Esophagus muscularis mucosa (tissue), 4 donors: ENCODE data around the gene RPL27A. TPM values are rescaled to one million over a fixed set of nuclear protein-coding genes. Genes with fewer than 3 reads are reported as not detected.

Source experiments
- DNase-seq: peaks from one replicate; pipeline ENCODE4 v3.0.0-alpha.2; 2017; ENCODE audit errors: extremely low spot score
- H3K27ac ChIP-seq, 4 donors: fragments of 200-600 bp; sonication (generic); replicated peaks in 1 of 4; 1 replicate in 3 of 4; 2 replicates in 1 of 4; pipeline ENCODE4 v1.5.1; 2016 to 2019; ENCODE audit warnings: mild to moderate bottlenecking in 1 of 4
- H3K27me3 ChIP-seq, 4 donors: fragments of 200-600 bp; sonication (generic); one replicate each; pipeline versions ENCODE4 v1.5.1 to v1.6.0; 2016 to 2019
- H3K36me3 ChIP-seq, 4 donors: fragments of 200-600 bp; sonication (generic); one replicate each; pipeline ENCODE4 v1.5.1; 2016 to 2019
- H3K4me1 ChIP-seq, 4 donors: fragments of 200-600 bp; sonication (generic); one replicate each; pipeline ENCODE4 v1.5.1; 2016 to 2019
- H3K4me3 ChIP-seq, 4 donors: fragments of 200-600 bp; sonication (generic); 1 replicate in 2 of 4; 2 replicates in 2 of 4; pipeline ENCODE4 v1.5.1; 2016 to 2019; ENCODE audit warnings: mild to moderate bottlenecking in 4 of 4, moderate library complexity in 1 of 4
- H3K9me3 ChIP-seq, 4 donors: fragments of 200-600 bp; sonication (generic); 1 replicate in 3 of 4; 2 replicates in 1 of 4; pipeline ENCODE4 v1.5.1; 2016 to 2019
- CTCF ChIP-seq, 3 experiments: fragments of 200-600 bp in 2 of 3; fragments of 450-650 bp in 1 of 3; sonication (generic) in 2 of 3; IDR thresholded peaks; one replicate each; pipeline ENCODE4 v1.5.1; 2017 to 2019; ENCODE audit warnings: antibody characterized with exemption in 3 of 3, mild to moderate bottlenecking in 2 of 3, moderate library complexity in 1 of 3
- EP300 ChIP-seq: sonication (generic); formaldehyde crosslinking; IDR thresholded peaks from one replicate; pipeline ENCODE4 v1.6.1; 2017; ENCODE audit warnings: antibody characterized with exemption
- POLR2A ChIP-seq: fragments of 450-650 bp; IDR thresholded peaks from one replicate; pipeline ENCODE4 v1.6.1; 2017; ENCODE audit warnings: antibody characterized with exemption, moderate library complexity, mild to moderate bottlenecking, low read depth
- POLR2AphosphoS5 ChIP-seq, 2 donors: sonication (generic); formaldehyde crosslinking; IDR thresholded peaks; one replicate each; pipeline ENCODE4 v1.6.1; 2017; ENCODE audit warnings: antibody characterized with exemption in 2 of 2
- WGBS: methylation state at CpG from one replicate; pipeline ENCODE4 v1.1.5; 2018; 5-methylcytosine and 5-hydroxymethylcytosine counted together
- intact Hi-C: fragments of 100-400 bp; cut with DNase I; formaldehyde crosslinking; loops from one replicate; pipeline ENCODE4 v1.15.1; 2023
- small RNA-seq, 3 donors: library from RNA; depleted of rRNA; stranded (forward); fragments of <200 nt; gene quantifications; one replicate each; pipeline ENCODE3, GENCODE V24; 2016
- total RNA-seq, 4 donors: library from RNA; depleted of rRNA; stranded (reverse); fragments of >200 nt; gene quantifications; one replicate each; pipeline versions ENCODE4 v1.1.0 to v1.2.1, GENCODE V29; 2016

Gene RPL27A
- total RNA-seq, 4 donors from 2014 or later, result 665 to 1,629 (median 791) TPM

- peaks cover 75 to 98% (median 90%) of the 10 kb centered on the region in 4 donors for H3K4me1 ChIP-seq
- no peak for TF ChIP-seq POLR2AphosphoS5 (IDR thresholded peaks at IDR 0.05)
- H3K27ac ChIP-seq, result peak overlapping the region; percentile 90 to 97 (median 93)
- H3K27me3 ChIP-seq, result no peaks in the 10 kb centered on the region
- no peak for DNase-seq
- 47% methylated on average over 3 of the region's 3 CpGs for WGBS
- intact Hi-C loops, result no loop called here
- H3K4me3 ChIP-seq, result no peak overlapping the region
- H3K36me3 ChIP-seq, result peaks cover 0 to 26% (median 15%) of the 10 kb centered on the region in 4 donors
- H3K9me3 ChIP-seq, result no peaks in the 10 kb centered on the region
Measured at GRCh38 chr11:8732324-8732670, 49.7 kb downstream of the RPL27A start.

GRCh38 chr11:8732748-8733241, 50.2 kb downstream of the RPL27A start:
- TF ChIP-seq POLR2A (no peak), CTCF (IDR thresholded peaks at IDR 0.05) (no peak), POLR2AphosphoS5 (IDR thresholded peaks at IDR 0.05) (peak; percentile 75), EP300 (no peak)
- no peaks in the 10 kb centered on the region for H3K27me3 ChIP-seq
- H3K4me1 ChIP-seq, result peaks cover 70 to 98% (median 85%) of the 10 kb centered on the region in 4 donors
- WGBS, result 45% methylated on average over 7 of the region's 7 CpGs
- H3K9me3 ChIP-seq, result no peaks in the 10 kb centered on the region
- no peak for DNase-seq
- intact Hi-C loops, result no loop called here
- no peak overlapping the region for H3K4me3 ChIP-seq
- peaks cover 0 to 29% (median 15%) of the 10 kb centered on the region in 4 donors for H3K36me3 ChIP-seq
- H3K27ac ChIP-seq, result peak overlapping the region; percentile 90 to 97 (median 93)

- 88% methylated on average over 2 of the region's 2 CpGs for WGBS
- Histone ChIP-seq H3K36me3 (peaks cover 0 to 31% (median 17%) of the 10 kb centered on the region in 4 donors), H3K9me3 (no peaks in the 10 kb centered on the region), H3K4me3 (no peak overlapping the region), H3K27me3 (no peaks in the 10 kb centered on the region), H3K27ac (peak overlapping the region; percentile 90 to 97 (median 93)), H3K4me1 (peaks cover 60 to 97% (median 77%) of the 10 kb centered on the region in 4 donors)
- DNase-seq, result no peak
- intact Hi-C loops, result no loop called here
- no peak for TF ChIP-seq POLR2A
- no peak for TF ChIP-seq POLR2AphosphoS5 (IDR thresholded peaks at IDR 0.05)
- TF ChIP-seq EP300, result no peak
- no peak for TF ChIP-seq CTCF (IDR thresholded peaks at IDR 0.05)
Measured at GRCh38 chr11:8733852-8734251, 51.3 kb downstream of the RPL27A start.

- Histone ChIP-seq H3K27me3 (no peaks in the 10 kb centered on the region), H3K9me3 (no peaks in the 10 kb centered on the region), H3K4me3 (no peak overlapping the region), H3K27ac (peak overlapping the region; percentile 48 to 90 (median 64)), H3K36me3 (peaks cover 0 to 24% (median 10%) of the 10 kb centered on the region in 4 donors), H3K4me1 (peaks cover 60 to 97% (median 75%) of the 10 kb centered on the region in 4 donors)
- DNase-seq, result no peak
- intact Hi-C loops, result no loop called here
- WGBS, result 78% methylated on average over 8 of the region's 8 CpGs
- TF ChIP-seq POLR2AphosphoS5 (IDR thresholded peaks at IDR 0.05) (no peak), EP300 (no peak), CTCF (IDR thresholded peaks at IDR 0.05) (no peak), POLR2A (no peak)
Measured at GRCh38 chr11:8735094-8735493, 52.5 kb downstream of the RPL27A start.

- H3K27me3 ChIP-seq, result no peaks in the 10 kb centered on the region
- intact Hi-C loops, result no loop called here
- no peaks in the 10 kb centered on the region for H3K9me3 ChIP-seq
- peaks cover 0 to 16% (median 5%) of the 10 kb centered on the region in 4 donors for H3K36me3 ChIP-seq
- DNase-seq, result no peak
- peaks cover 22 to 76% (median 50%) of the 10 kb centered on the region in 4 donors for H3K4me1 ChIP-seq
- no peak overlapping the region for H3K4me3 ChIP-seq
- peak overlapping the region; percentile 36 to 69 (median 42) for H3K27ac ChIP-seq
- no peak for TF ChIP-seq POLR2A
- 49% methylated on average over 2 of the region's 2 CpGs for WGBS
Measured at GRCh38 chr11:8739309-8739793, 56.8 kb downstream of the RPL27A start.

Small RNA genes lying within 50 kb of the gene (small RNA-seq; reads per million reads assigned to genes)
- 0 reads per million in 3 donors for gene SNORA3A
- 0.42 to 3.9 (median 1.1) reads per million in 3 donors for gene SNORA3B

Other genes starting within 250 kb of the RPL27A start
- 10 to 100 TPM; 12.7 to 29.1 (median 19.8) TPM for gene STK33, start 88.6 kb upstream of the RPL27A start, total RNA-seq
- gene TRIM66, start 127 bp upstream of the RPL27A start, total RNA-seq, result 1 to 10 TPM; 2.2 to 5.4 (median 3.1) TPM
- gene AKIP1, start 228.4 kb downstream of the RPL27A start, total RNA-seq, result 10 to 100 TPM; 30.5 to 56.4 (median 41.7) TPM